GM18951 (cell line): ENCODE results near the gene HOXB3.

Experiments
- POLR2A ChIP-seq: IDR thresholded peaks from 4 replicates; pipeline ENCODE4 v1.6.1; 2011; ENCODE audit warnings: mild to moderate bottlenecking; ENCODE audit not compliant: insufficient read length, insufficient read depth; ENCODE audit errors: extremely low read depth
- in situ Hi-C: fragments of 300-500 bp; cut with MboI; formaldehyde crosslinking; loops from one replicate; pipeline ENCODE4 v1.12.0; 2022; ENCODE audit warnings: low sequenced_read_pairs, mixed read lengths, inconsistent platforms; ENCODE audit not compliant: unreplicated experiment

The HOXB3 gene

GRCh38 chr17:48593840-48594537, 3.9 kb upstream of the HOXB3 start:
- in situ Hi-C loops = no loop called here
- no peak for TF ChIP-seq POLR2A

- in situ Hi-C loops = no loop called here
- TF ChIP-seq POLR2A = no peak
Measured at GRCh38 chr17:48593126-48593829, 3.2 kb upstream of the HOXB3 start, which contains the start of gene HOXB5. Gene HOXB5, minus strand, starts transcription at chr17:48593779. Its CDS starts 97 bp downstream, at chr17:48593682.

GRCh38 chr17:48592577-48592976, 2.5 kb upstream of the HOXB3 start:
- no peak for TF ChIP-seq POLR2A
- in situ Hi-C loops = no loop called here

GRCh38 chr17:48592057-48592514, 2.0 kb upstream of the HOXB3 start:
- no peak for TF ChIP-seq POLR2A
- in situ Hi-C loops = no loop called here

GRCh38 chr17:48591255-48592056, 1.4 kb upstream of the HOXB3 start:
- TF ChIP-seq POLR2A = no peak
- in situ Hi-C loops = no loop called here

GRCh38 chr17:48590607-48591161, 643 bp upstream of the HOXB3 start:
- TF ChIP-seq POLR2A = no peak
- in situ Hi-C loops = no loop called here

GRCh38 chr17:48589060-48589830, 796 bp downstream of the HOXB3 start:
- TF ChIP-seq POLR2A = no peak
- in situ Hi-C loops = no loop called here

GRCh38 chr17:48588528-48588927, 1.5 kb downstream of the HOXB3 start:
- no peak for TF ChIP-seq POLR2A

GRCh38 chr17:48588074-48588415, 2.0 kb downstream of the HOXB3 start:
- in situ Hi-C loops = no loop called here
- no peak for TF ChIP-seq POLR2A

More at GRCh38 chr17:48588528-48588927, 1.5 kb downstream of the HOXB3 start:
- in situ Hi-C loops = no loop called here

- no peak for TF ChIP-seq POLR2A
- in situ Hi-C loops = no loop called here
Measured at GRCh38 chr17:48587276-48588073, 2.6 kb downstream of the HOXB3 start.

- TF ChIP-seq POLR2A = peak; percentile 25
- in situ Hi-C loops = no loop called here
Measured at GRCh38 chr17:48586355-48587258, 3.4 kb downstream of the HOXB3 start.
